H9 (cell line): Measurements from ENCODE around the gene CFAP65. TPM values are rescaled to one million over a fixed set of nuclear protein-coding genes. Genes with fewer than 3 reads are reported as not detected.

Source experiments
- DNase-seq: peaks from one replicate; pipeline ENCODE4 v3.0.0-alpha.2; 2017
- H2AFZ ChIP-seq: one replicate; pipeline ENCODE4 v1.6.1; 2013; ENCODE audit warnings: mild to moderate bottlenecking, low read length, control low read depth, moderate library complexity
- H2AK5ac ChIP-seq: 2 replicates; pipeline ENCODE4 v1.6.1; 2013; ENCODE audit warnings: low read length, control low read depth, mixed read lengths; ENCODE audit not compliant: insufficient read length
- H2BK120ac ChIP-seq: one replicate; pipeline ENCODE4 v1.6.1; 2013; ENCODE audit warnings: low read depth, mild to moderate bottlenecking, low read length, control low read depth, inconsistent platforms; ENCODE audit not compliant: poor library complexity, severe bottlenecking
- H2BK12ac ChIP-seq: 2 replicates; pipeline ENCODE4 v1.6.1; 2013; ENCODE audit warnings: low read length, control low read depth, mixed read lengths, low read depth; ENCODE audit not compliant: insufficient read length
- H2BK15ac ChIP-seq: 2 replicates; pipeline ENCODE4 v1.6.1; 2013; ENCODE audit warnings: low read depth, low read length, control low read depth
- H2BK20ac ChIP-seq: one replicate; pipeline ENCODE4 v1.6.1; 2013; ENCODE audit warnings: low read depth, mild to moderate bottlenecking, low read length, control low read depth, inconsistent platforms; ENCODE audit not compliant: poor library complexity, severe bottlenecking
- H2BK5ac ChIP-seq: 2 replicates; pipeline ENCODE4 v1.6.1; 2013; ENCODE audit warnings: low read length, control low read depth, mixed read lengths; ENCODE audit not compliant: insufficient read length
- H3K14ac ChIP-seq: 2 replicates; pipeline ENCODE4 v1.6.1; 2013; ENCODE audit warnings: low read length, control low read depth; ENCODE audit not compliant: insufficient read depth
- H3K18ac ChIP-seq: 2 replicates; pipeline ENCODE4 v1.6.1; 2013; ENCODE audit warnings: low read depth, mild to moderate bottlenecking, mixed read lengths, low read length, control low read depth; ENCODE audit not compliant: insufficient read length
- H3K23ac ChIP-seq: 2 replicates; pipeline ENCODE4 v1.6.1; 2013; ENCODE audit warnings: low read length, control low read depth, mixed read lengths, low read depth; ENCODE audit not compliant: insufficient read length
- H3K23me2 ChIP-seq: 2 replicates; pipeline ENCODE4 v1.6.1; 2013; ENCODE audit warnings: low read depth, mild to moderate bottlenecking, mixed read lengths, low read length, control low read depth; ENCODE audit not compliant: insufficient read length, poor library complexity, severe bottlenecking
- H3K27ac ChIP-seq: 2 replicates; pipeline ENCODE4 v1.5.1; 2013; ENCODE audit warnings: low read length, control low read depth, mixed read lengths, low read depth; ENCODE audit not compliant: insufficient read length
- H3K27me3 ChIP-seq: 2 replicates; pipeline ENCODE4 v1.6.1; 2013; ENCODE audit warnings: low read length, control low read depth, inconsistent platforms; ENCODE audit not compliant: insufficient read depth
- H3K4ac ChIP-seq: 2 replicates; pipeline ENCODE4 v1.6.1; 2013; ENCODE audit warnings: low read depth, mild to moderate bottlenecking, control low read depth, inconsistent platforms, low read length, moderate library complexity
- H3K4me1 ChIP-seq: 2 replicates; pipeline ENCODE4 v1.6.1; 2013; ENCODE audit warnings: low read length, control low read depth, inconsistent platforms; ENCODE audit not compliant: insufficient read depth
- H3K4me2 ChIP-seq: 2 replicates; pipeline ENCODE4 v1.6.1; 2013; ENCODE audit warnings: low read length, control low read depth, mixed read lengths; ENCODE audit not compliant: insufficient read length, insufficient read depth
- H3K56ac ChIP-seq: 2 replicates; pipeline ENCODE4 v1.6.1; 2013; ENCODE audit warnings: low read depth, mild to moderate bottlenecking, mixed read lengths, low read length, control low read depth; ENCODE audit not compliant: insufficient read length
- H3K79me1 ChIP-seq: 2 replicates; pipeline ENCODE4 v1.6.1; 2013; ENCODE audit warnings: low read depth, mild to moderate bottlenecking, moderate library complexity, low read length, control low read depth, inconsistent platforms; ENCODE audit not compliant: insufficient read depth, poor library complexity, severe bottlenecking
- H3K79me2 ChIP-seq: 2 replicates; pipeline ENCODE4 v1.6.1; 2013; ENCODE audit warnings: low read length, control low read depth, inconsistent platforms; ENCODE audit not compliant: insufficient read depth
- H3K9ac ChIP-seq: 2 replicates; pipeline ENCODE4 v1.6.1; 2013; ENCODE audit warnings: low read length, control low read depth, mixed read lengths; ENCODE audit not compliant: insufficient read length; ENCODE audit errors: extremely low read depth
- H3K9me3 ChIP-seq: one replicate; pipeline ENCODE4 v1.6.1; 2013; ENCODE audit warnings: low read depth, low read length, inconsistent platforms; ENCODE audit not compliant: control insufficient read depth
- H3T11ph ChIP-seq: one replicate; pipeline ENCODE4 v1.6.1; 2013; ENCODE audit warnings: mild to moderate bottlenecking, low read length, control low read depth, inconsistent platforms
- H4K20me1 ChIP-seq: one replicate; pipeline ENCODE4 v1.6.1; 2013; ENCODE audit not compliant: control insufficient read depth, insufficient read length, insufficient read depth
- H4K5ac ChIP-seq: 2 replicates; pipeline ENCODE4 v1.6.1; 2013; ENCODE audit warnings: low read depth, mild to moderate bottlenecking, mixed read lengths, low read length, control low read depth; ENCODE audit not compliant: insufficient read length
- H4K8ac ChIP-seq: replicated peaks from 2 replicates; pipeline ENCODE4 v1.6.1; 2013; ENCODE audit warnings: low read length, control low read depth, mixed read lengths, low read depth; ENCODE audit not compliant: insufficient read length
- H4K91ac ChIP-seq: 2 replicates; pipeline ENCODE4 v1.6.1; 2013; ENCODE audit warnings: low read depth, mild to moderate bottlenecking, moderate library complexity, mixed read lengths, low read length, control low read depth; ENCODE audit not compliant: insufficient read length
- H3K27ac Mint-ChIP-seq, 3 experiments: 2 replicates in 2 of 3; 3 replicates in 1 of 3; pipeline ENCODE4 v1.8.0; 2020 to 2021; ENCODE audit warnings: mixed read lengths in 3 of 3, mild to moderate bottlenecking in 1 of 3, moderate library complexity in 1 of 3
- H3K27me3 Mint-ChIP-seq: 2 replicates; pipeline ENCODE4 v1.8.0; 2021; ENCODE audit warnings: low read depth, mild to moderate bottlenecking, moderate library complexity, mixed read lengths
- H3K36me3 Mint-ChIP-seq, 3 experiments: 2 replicates in 2 of 3; 3 replicates in 1 of 3; pipeline ENCODE4 v1.8.0; 2020 to 2021; ENCODE audit warnings: low read depth in 3 of 3, mixed read lengths in 3 of 3; ENCODE audit not compliant: insufficient read depth in 1 of 3
- H3K4me1 Mint-ChIP-seq, 2 experiments: 2 replicates each; pipeline ENCODE4 v1.8.0; 2020; ENCODE audit warnings: mixed read lengths in 2 of 2
- H3K4me3 Mint-ChIP-seq, 2 experiments: 2 replicates in 1 of 2; 3 replicates in 1 of 2; pipeline ENCODE4 v1.8.0; 2020 to 2021; ENCODE audit warnings: mild to moderate bottlenecking in 2 of 2, mixed read lengths in 2 of 2, moderate library complexity in 1 of 2
- H3K9me3 Mint-ChIP-seq, 2 experiments: 2 replicates in 1 of 2; 3 replicates in 1 of 2; pipeline ENCODE4 v1.8.0; 2020; ENCODE audit warnings: mild to moderate bottlenecking in 2 of 2, mixed read lengths in 2 of 2, moderate library complexity in 1 of 2
- CTCF ChIP-seq: fragments of 200-600 bp; sonication (generic); conservative IDR thresholded peaks from 3 replicates; pipeline ENCODE4 v1.8.0; 2021; ENCODE audit warnings: antibody characterized with exemption, mild to moderate bottlenecking
- WGBS: extraction: QIAGEN DNeasy Blood & Tissue Kit; methylation state at CpG from one replicate; pipeline ENCODE4 v1.1.7; 2013; ENCODE audit warnings: missing lambda C conversion rate, low lambda C conversion rate, mixed read lengths; ENCODE audit not compliant: insufficient read length; ENCODE audit errors: extremely low coverage; 5-methylcytosine and 5-hydroxymethylcytosine counted together
- total RNA-seq: library from RNA; stranded (reverse); gene quantifications from 2 replicates; pipeline ENCODE4 v1.2.1, GENCODE V29; 2021

CFAP65 gene
- total RNA-seq, 1 experiment from 2014 or later, result 0.20 TPM

- Histone ChIP-seq H2BK12ac (no peak overlapping the region), H4K91ac (no peak overlapping the region), H2BK5ac (no peak overlapping the region), H3K4me1 (no peaks in the 10 kb centered on the region; the same call in 1 of the 2 replicates), H3K56ac (no peak overlapping the region), H3K4ac (no peak overlapping the region), H3K23ac (no peak overlapping the region), H2AK5ac (no peak overlapping the region), H2BK120ac (no peak overlapping the region), H2AFZ (no peak overlapping the region), H3K23me2 (no peaks in the 10 kb centered on the region), H3K14ac (no peak overlapping the region), H3T11ph (no peak overlapping the region), H3K79me2 (no peaks in the 10 kb centered on the region), H3K18ac (no peak overlapping the region), H4K20me1 (no peaks in the 10 kb centered on the region), H3K9me3 (no peaks in the 10 kb centered on the region), H3K79me1 (no peaks in the 10 kb centered on the region), H2BK20ac (no peak overlapping the region), H3K9ac (no peak overlapping the region), H2BK15ac (no peak overlapping the region), H3K27ac (no peak overlapping the region), H4K5ac (no peak overlapping the region), H3K4me2 (no peak overlapping the region), H4K8ac (no peak overlapping the region), H3K27me3 (no peaks in the 10 kb centered on the region)
- Mint-ChIP-seq H3K27me3 (peaks cover 13% of the 10 kb centered on the region), H3K4me3 (no peak overlapping the region), H3K4me1 (peaks cover 15% of the 10 kb centered on the region in 2 experiments), H3K27ac (no peak overlapping the region), H3K36me3 (peaks cover 0 to under 1% (median 0%) of the 10 kb centered on the region in 3 experiments; a peak in 1 of 7 replicates), H3K9me3 (no peaks in the 10 kb centered on the region)
- TF ChIP-seq CTCF, result no peak
- no peak for DNase-seq
- WGBS, result no CpG with 5 or more reads among the region's 5 CpGs
These were observed 41.1 kb upstream of the CFAP65 start for GRCh38 chr2:219082332-219082958.
